SH-SY5Y (cell line): ENCODE data around the gene CTDNEP1.

Experiments used
- GATA2 ChIP-seq: IDR thresholded peaks from 2 replicates; pipeline ENCODE4 v1.6.1; 2011; ENCODE audit warnings: mild to moderate bottlenecking, low read depth, low read length
- GATA3 ChIP-seq: IDR thresholded peaks from 2 replicates; pipeline ENCODE4 v1.6.1; 2011; ENCODE audit warnings: low read depth, mild to moderate bottlenecking, low read length, moderate library complexity

The CTDNEP1 gene

DNA sequence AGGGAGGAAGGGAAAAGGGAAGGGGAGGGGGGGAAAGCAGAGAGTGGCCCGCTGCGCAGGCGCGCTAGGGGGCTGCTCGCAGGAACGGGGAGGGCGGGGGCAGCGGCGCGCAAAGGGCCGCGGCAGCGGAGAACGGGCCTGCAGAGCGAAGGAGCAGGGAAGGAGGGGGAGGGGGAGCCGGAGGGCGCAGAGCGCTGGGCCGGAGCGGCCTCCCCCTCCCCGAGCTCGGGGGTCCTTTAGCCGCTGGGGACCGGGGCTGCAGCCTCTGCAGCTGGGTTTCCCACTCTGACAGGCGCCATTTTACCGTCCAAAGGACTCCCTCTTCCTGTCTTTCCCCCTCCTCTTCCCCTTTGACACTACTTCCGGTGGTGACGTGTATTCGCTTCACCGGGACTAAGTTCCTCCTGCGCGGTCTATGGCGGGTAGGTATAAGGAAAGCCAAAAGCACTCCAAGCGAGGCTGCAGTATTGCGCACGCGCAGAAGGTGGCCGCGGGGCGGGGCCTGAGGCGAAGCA is at the start of gene CTDNEP1:
CTDNEP1 (minus strand) TSS at position 74 of the 515 bp plus-strand sequence. CDS start 438 bp downstream, outside the sequence.
- TF ChIP-seq GATA2: no peak
- no peak for TF ChIP-seq GATA3

DNA sequence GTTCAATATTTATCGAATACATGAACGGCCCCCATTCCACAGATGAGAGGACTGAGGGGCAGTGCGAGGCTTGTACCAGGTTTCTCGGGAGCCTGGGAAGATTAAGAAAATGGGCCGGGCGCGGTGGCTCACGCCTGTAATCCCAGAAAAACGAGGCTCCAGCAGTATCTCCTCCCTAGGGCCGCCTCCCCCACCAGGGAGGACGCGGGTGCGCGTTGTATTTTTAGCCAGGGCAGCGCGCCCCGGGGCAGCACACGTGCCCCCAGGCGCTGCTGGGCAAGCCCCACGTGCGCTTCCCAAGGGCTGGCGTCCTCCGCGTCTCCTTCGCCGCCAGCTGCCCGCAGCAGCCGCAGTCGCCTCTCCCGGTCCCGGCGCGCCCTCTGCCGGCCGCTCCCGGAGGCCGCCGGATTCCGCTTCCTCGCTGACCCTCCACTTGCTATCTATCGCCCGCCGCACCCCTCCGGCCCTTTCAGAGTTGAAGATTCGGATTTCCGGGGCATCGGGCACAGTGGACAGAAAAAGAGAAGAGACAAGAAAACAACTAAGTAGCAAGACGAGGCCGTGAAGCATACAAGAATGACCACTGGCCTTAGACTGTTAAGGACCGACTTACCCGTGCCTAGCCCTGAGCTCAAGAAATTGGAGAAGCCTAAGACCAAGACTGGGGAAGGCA is 44.8 kb upstream of the CTDNEP1 start:
- no peak for TF ChIP-seq GATA2

DNA sequence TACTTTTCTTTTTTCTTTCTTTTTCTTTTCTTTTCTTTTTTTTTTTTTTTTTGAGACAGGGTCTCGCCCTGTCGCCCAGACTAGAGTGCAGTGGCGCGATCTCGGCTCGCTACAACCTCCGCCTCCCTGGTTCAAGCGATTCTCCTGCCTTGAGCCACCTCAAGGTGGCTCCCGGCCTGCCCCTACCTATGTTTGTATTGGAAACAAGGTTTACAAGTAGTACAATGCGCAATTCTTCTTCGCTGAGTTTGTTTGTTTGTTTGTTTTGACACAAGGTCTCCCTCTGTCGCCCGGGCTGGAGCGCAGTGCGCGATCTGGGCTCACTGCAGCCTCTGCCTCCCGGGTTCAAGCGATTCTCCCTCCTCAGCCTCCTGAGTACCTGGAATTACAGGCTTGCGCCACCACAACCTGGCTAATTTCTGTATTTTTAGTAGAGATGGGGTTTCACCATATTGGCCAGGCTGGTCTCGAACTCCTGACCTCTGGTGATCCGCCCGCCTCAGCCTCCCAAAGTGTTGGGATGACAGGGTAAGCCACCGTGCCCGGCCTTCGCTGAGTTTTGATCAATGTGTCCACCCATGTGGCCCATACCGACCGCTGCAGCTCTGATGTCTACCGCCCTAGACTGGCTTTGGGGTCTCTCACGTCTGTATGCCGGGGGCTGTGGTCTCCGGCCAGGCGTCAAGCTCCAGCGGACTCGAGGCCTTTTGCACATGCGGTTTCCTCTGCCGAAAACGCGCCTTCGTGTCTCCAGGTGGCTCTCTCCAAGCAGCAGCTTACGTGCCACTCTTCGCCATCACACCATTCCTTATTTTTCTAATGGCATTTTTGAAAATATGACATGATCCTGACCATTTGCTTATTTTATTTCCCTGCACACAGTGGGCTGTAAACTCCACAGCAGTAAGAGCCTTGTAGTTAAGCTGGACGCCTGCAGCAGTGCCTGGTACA is 44.0 kb upstream of the CTDNEP1 start:
- no peak for TF ChIP-seq GATA3

DNA sequence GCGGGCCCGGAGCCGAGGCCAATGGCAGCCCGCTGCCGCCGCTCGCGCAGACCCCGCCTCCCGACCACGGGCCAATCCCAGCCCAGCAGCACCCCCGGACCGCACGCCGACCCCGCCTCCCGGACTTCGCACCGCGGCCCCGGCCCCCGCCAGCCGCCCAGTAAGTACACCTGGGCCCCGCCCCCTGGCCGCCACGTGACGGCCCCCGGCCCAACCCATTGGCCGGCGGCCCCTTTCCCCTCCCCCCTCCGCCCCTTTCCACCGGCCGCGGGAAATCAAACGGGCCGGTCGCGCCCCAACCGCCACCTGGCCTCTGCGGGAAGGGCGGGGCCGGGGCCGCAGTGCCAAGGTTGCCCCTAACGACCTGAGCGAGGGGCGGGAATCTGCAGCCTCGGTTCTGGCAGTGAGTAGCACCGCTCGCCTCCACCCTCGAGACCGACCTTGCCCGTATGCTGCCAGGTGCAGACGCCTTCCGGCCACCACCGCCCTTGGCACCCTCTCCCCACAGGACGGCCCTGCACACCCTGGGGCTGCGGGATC is 43.1 kb upstream of the CTDNEP1 start, which contains the start of gene YBX2:
YBX2 (minus strand) TSS at position 26 of the 540 bp plus-strand sequence. CDS start 139 bp downstream, outside the sequence.
- TF ChIP-seq GATA2 (no peak), GATA3 (no peak)

DNA sequence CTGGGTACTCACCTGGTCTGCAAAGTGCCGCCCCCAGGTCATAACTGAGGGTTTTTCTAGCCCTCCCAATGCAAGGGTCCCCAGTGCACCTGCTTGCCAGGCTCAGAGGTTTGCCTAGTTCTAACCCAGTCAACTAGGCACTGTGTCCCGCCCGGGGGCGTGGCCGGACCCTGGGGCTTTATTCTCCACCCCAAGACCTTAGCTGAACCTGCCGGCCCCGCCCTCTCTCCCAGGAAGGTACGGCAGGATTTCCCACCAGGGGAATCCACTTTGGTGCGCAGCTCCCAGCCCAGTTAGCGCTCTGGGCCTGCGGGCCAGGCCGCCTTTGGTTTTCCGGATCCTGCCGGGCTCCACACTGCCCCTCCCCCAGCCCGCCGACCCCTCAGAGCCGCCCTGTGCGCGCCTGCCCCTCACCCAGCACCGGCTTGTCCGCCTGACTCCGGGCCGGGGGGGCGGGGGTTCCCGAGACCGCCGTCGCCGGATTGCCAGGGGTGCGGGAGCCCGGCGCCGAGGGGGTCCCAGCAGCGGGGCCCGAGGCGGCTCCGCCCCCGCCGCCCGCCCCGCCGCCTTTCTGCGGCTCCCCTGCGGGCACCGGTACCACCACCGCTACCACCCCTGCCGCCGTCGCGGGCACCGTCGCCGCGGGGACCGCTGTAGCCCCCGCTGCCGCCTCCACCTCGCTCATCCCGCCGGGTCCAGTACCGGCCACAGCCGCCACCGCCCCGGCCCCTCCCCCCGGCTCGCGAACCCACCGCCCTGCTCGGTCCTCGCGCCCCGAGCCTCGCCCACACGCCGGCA is 42.5 kb upstream of the CTDNEP1 start:
- TF ChIP-seq GATA3: no peak
- TF ChIP-seq GATA2: no peak

DNA sequence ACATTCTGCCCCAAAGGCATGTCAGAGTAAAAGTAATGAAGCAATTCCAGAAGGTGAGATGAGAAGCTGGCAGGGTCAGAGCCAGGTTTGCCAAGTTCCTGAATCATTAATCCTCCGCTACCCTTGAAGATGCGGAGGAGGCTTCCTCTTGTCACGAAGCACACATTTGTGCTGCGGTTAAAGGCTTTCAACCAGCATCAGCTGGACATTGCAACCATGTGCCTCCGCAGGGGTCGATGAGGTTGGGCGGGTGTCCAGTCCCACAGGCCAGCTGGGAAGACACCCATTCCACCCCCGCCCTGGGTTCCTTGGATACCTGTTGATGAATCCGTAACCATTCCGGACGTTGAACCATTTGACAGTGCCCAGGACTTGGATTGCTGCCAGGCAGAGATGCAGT is 41.6 kb upstream of the CTDNEP1 start:
- TF ChIP-seq GATA2: no peak
- TF ChIP-seq GATA3: no peak

DNA sequence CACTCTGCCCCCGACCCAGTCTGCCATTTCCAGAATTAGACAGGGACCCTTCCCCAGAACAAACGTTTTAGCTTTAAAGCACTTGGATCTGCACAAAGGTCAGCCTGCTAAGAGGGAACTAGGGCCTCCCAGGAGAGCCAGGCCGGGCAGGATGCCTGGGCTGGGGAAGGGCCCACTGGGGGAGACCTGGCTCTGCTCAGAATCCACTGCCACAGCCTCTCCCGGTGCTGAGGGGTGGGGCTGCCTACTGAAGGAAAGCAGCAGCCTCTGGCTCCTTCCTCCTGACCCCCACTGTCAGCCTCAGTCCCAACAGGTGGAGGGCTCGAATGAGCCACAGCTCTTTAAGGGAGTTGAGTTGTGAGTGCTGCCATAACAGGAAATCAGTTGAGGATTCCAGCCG is 41.2 kb upstream of the CTDNEP1 start:
- TF ChIP-seq GATA3: no peak
- TF ChIP-seq GATA2: no peak

DNA sequence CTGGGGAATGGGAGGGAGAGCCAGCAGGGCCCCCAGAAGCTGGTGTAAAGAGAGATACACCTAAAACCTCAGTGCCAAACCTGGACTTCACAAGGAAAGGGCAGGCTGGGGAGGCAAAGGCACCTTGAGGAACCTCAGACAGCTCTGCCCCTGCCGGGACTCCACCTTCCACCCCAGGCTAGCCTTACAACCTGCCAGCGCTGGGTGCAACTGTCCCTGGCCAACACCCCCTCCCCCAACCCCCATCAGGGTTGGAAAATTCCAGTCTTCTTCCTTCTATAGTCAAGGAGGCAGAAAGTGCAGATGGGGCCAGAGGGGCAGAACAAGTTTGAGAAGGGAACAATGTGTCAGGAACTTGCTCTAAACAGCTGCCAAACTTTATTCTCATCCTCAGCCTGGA is 40.7 kb upstream of the CTDNEP1 start:
- TF ChIP-seq GATA2: no peak
- TF ChIP-seq GATA3: no peak

DNA sequence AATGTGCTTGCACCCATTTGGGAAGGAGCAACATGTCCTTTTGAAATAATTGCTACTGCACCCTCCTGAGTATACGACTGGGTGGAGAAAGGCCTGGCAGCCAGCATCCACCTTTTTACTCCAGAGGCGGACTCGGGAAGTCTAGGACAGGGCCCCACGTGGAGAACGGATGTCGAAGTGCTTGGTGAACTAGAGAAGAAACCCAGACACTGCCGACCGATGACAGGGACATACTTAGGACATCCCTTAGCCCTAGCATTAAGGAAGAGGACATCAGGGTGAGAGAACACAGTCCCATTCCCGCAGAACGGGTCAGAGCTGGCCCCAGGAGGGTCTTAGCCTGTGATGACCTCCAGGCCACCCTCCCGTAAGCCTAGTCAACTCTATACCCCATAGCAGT is 39.2 kb upstream of the CTDNEP1 start:
- TF ChIP-seq GATA2: no peak
- no peak for TF ChIP-seq GATA3

DNA sequence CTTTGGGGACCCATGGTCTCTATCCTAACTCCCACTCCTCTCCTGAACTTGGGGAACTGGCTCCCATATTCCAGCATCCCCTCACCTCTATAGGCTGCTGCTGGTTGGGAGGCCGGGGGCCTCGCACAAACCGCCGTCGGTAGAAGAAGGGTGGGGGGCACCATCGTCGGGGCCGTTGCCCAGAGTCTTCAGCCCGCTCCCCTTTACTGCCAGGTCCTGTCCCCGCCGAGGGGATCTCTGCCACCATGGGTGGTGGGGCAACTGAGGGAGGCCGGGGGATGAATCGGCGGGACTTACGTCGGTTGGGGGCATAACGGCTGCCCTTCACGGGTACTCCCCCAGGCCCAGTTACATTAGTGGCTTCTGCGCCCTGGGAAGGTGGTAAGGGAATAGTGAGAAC is 38.6 kb upstream of the CTDNEP1 start:
- TF ChIP-seq GATA2 (no peak), GATA3 (no peak)

DNA sequence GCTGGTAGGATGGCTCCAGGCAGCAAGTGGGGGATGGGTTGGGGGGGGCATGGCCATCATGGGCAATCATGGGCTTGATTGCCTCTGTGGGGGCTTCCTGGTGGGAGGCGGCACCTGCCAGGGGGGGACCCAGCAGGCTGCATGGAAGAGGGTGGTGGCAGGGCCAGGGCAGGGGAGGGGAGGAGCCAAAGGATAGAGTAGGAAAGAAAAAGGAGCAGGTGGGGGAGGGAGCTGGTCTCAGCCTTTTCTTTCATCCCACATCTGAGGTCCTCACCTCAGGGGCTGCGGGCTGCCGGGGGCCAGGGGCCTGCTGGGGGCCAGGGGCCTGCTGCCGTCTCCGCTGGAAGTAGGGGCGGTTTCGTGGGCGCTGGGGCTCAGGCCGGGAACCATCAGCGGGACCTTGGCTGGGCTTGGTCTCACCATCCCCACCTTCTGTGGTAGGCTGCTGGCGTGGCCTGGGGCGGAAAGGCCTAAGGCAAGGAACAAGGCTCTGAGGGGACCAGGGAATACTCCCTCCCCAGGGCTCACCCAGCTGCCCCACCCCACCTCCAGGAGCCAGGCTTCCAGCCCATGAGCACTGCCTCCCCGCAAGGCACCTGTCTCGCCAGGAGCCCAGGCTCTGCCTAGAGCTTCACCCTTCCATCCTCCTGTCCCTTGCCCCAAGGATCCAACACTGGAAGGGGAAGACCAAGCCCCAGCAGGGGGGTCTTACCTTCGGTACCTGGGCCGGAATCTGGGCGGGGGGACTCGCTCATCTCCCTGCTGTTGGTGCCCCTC is 37.9 kb upstream of the CTDNEP1 start:
- no peak for TF ChIP-seq GATA2
- TF ChIP-seq GATA3: no peak

DNA sequence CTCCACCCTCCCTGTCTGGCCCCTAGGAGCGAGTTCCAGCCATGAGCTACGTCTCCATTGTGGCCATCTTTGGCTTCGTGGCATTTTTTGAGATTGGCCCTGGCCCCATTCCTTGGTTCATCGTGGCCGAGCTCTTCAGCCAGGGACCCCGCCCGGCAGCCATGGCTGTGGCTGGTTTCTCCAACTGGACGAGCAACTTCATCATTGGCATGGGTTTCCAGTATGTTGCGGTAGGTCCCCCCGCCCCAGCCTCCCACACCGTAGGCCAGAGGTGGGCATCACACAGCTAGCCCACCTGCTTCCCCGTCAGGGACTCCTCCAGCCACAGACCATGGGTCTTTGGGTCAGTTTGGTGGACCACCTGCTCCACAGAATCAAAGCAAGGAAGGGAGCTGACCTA is 34.1 kb upstream of the CTDNEP1 start:
- no peak for TF ChIP-seq GATA3
- TF ChIP-seq GATA2: no peak

DNA sequence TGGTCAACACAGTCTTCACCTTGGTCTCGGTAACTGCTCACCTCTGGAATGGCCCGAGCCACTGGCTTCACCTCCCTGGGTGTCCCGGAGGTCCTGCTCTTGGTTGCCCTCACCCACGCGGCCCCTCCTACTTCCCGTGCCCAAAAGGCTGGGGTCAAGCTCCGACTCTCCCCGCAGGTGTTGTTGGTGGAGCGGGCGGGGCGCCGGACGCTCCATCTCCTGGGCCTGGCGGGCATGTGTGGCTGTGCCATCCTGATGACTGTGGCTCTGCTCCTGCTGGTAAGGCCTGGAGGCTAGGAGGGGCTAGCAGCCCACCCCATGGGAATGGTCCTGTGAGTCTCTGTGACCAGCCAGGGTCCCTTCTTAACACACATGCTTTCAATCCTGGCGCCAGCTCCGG is 33.4 kb upstream of the CTDNEP1 start:
- TF ChIP-seq GATA3 (no peak), GATA2 (no peak)
